ENCODE results near the gene FGF1.
"Not testable (repeated sequence)": the region's sequence is repeated elsewhere in the genome, so short reads cannot be mapped to it uniquely, and the experiment has no call there.

The FGF1 gene

GRCh38 chr5:142664636-142665035 is 21.3 kb downstream of the FGF1 start:
- no peak for FAIRE-seq

GRCh38 chr5:142664067-142664466 is 21.8 kb downstream of the FGF1 start:
- no peak for FAIRE-seq

- FAIRE-seq, result no peak
Observed at GRCh38 chr5:142663246-142663645, 22.6 kb downstream of the FGF1 start.

- FAIRE-seq, result no peak
Observed at GRCh38 chr5:142661957-142662356, 23.9 kb downstream of the FGF1 start.

GRCh38 chr5:142661143-142661542 is 24.7 kb downstream of the FGF1 start:
- FAIRE-seq, result no peak

GRCh38 chr5:142660731-142661130 is 25.2 kb downstream of the FGF1 start:
- FAIRE-seq, result no peak

GRCh38 chr5:142660196-142660595 is 25.7 kb downstream of the FGF1 start:
- FAIRE-seq, result no peak

- no peak for FAIRE-seq
Observed at GRCh38 chr5:142659405-142659804, 26.5 kb downstream of the FGF1 start.

GRCh38 chr5:142658278-142658677 is 27.6 kb downstream of the FGF1 start:
- FAIRE-seq, result no peak

GRCh38 chr5:142657446-142657845 is 28.4 kb downstream of the FGF1 start:
- no peak for FAIRE-seq

GRCh38 chr5:142655339-142656267 is 30.3 kb downstream of the FGF1 start:
- FAIRE-seq, result no peak

- no peak for FAIRE-seq
Observed at GRCh38 chr5:142654578-142655058, 31.3 kb downstream of the FGF1 start.

GRCh38 chr5:142653321-142653720 is 32.6 kb downstream of the FGF1 start:
- no peak for FAIRE-seq

- FAIRE-seq, result no peak
Observed at GRCh38 chr5:142652563-142652962, 33.3 kb downstream of the FGF1 start.

GRCh38 chr5:142650881-142651280 is 35.0 kb downstream of the FGF1 start:
- FAIRE-seq, result no peak

- no peak for FAIRE-seq
Observed at GRCh38 chr5:142650060-142650459, 35.8 kb downstream of the FGF1 start.

- FAIRE-seq, result not testable (repeated sequence)
Observed at GRCh38 chr5:142648108-142648507, 37.8 kb downstream of the FGF1 start.

GRCh38 chr5:142645456-142645855 is 40.4 kb downstream of the FGF1 start:
- FAIRE-seq, result no peak

- FAIRE-seq, result no peak
Observed at GRCh38 chr5:142644640-142645361, 41.1 kb downstream of the FGF1 start.

GRCh38 chr5:142644127-142644526 is 41.8 kb downstream of the FGF1 start:
- FAIRE-seq, result no peak

GRCh38 chr5:142643634-142644033 is 42.3 kb downstream of the FGF1 start:
- no peak for FAIRE-seq

- no peak for FAIRE-seq
Observed at GRCh38 chr5:142642427-142642826, 43.5 kb downstream of the FGF1 start.

- FAIRE-seq, result no peak
Observed at GRCh38 chr5:142641711-142642110, 44.2 kb downstream of the FGF1 start.
